Left forelimb (tissue), 1 donor: ENCODE results near the gene RPL35.

Experiments used
- DNase-seq: peaks from one replicate; pipeline ENCODE4 v3.0.0-alpha.2; 2018; ENCODE audit warnings: low spot score

The RPL35 gene

GRCh38 chr9:124861342-124862229 is at the start of gene RPL35, which contains the start of gene ARPC5L:
TSS of gene RPL35 (minus strand) at chr9:124861957. CDS start at chr9:124861912, 45 bp downstream.
TSS of gene ARPC5L (plus strand) at chr9:124862130. CDS start at chr9:124869291, 7,161 bp downstream.
- peak; percentile 95 for DNase-seq

- DNase-seq: no peak
These were observed 46.3 kb upstream of the RPL35 start for GRCh38 chr9:124908098-124908497.

- no peak for DNase-seq
These were observed 45.2 kb upstream of the RPL35 start for GRCh38 chr9:124906966-124907365.

- no peak for DNase-seq
These were observed 38.1 kb upstream of the RPL35 start for GRCh38 chr9:124899845-124900244.

- no peak for DNase-seq
These were observed 36.1 kb upstream of the RPL35 start for GRCh38 chr9:124897570-124898460.

- DNase-seq: no peak
These were observed 33.0 kb upstream of the RPL35 start for GRCh38 chr9:124894741-124895170.

- no peak for DNase-seq
These were observed 32.4 kb upstream of the RPL35 start for GRCh38 chr9:124894035-124894740.

GRCh38 chr9:124890179-124890578 is 28.4 kb upstream of the RPL35 start:
- no peak for DNase-seq

GRCh38 chr9:124889006-124889405 is 27.2 kb upstream of the RPL35 start:
- DNase-seq: no peak

GRCh38 chr9:124887832-124888231 is 26.1 kb upstream of the RPL35 start:
- no peak for DNase-seq

- DNase-seq: no peak
These were observed 25.2 kb upstream of the RPL35 start for GRCh38 chr9:124886866-124887492.

GRCh38 chr9:124886461-124886860 is 24.7 kb upstream of the RPL35 start:
- DNase-seq: no peak

GRCh38 chr9:124885551-124885950 is 23.8 kb upstream of the RPL35 start:
- DNase-seq: no peak

- no peak for DNase-seq
These were observed 22.6 kb upstream of the RPL35 start for GRCh38 chr9:124884376-124884775.

GRCh38 chr9:124882231-124882630 is 20.5 kb upstream of the RPL35 start:
- no peak for DNase-seq

GRCh38 chr9:124881138-124881743 is 19.5 kb upstream of the RPL35 start:
- no peak for DNase-seq

- DNase-seq: no peak
These were observed 18.7 kb upstream of the RPL35 start for GRCh38 chr9:124880501-124880900.

- no peak for DNase-seq
These were observed 17.5 kb upstream of the RPL35 start for GRCh38 chr9:124879226-124879625.

- no peak for DNase-seq
These were observed 16.8 kb upstream of the RPL35 start for GRCh38 chr9:124878518-124878917.

GRCh38 chr9:124878021-124878420 is 16.3 kb upstream of the RPL35 start:
- DNase-seq: no peak
